Measurements from ENCODE around the gene RCN1.
"Not testable (repeated sequence)": the region's sequence is repeated elsewhere in the genome, so short reads cannot be mapped to it uniquely, and the experiment has no call there.

RCN1 gene

GRCh38 chr11:32090545-32091370, at the start of gene RCN1:
RCN1 (plus strand) TSS chr11:32091074; CDS start chr11:32091197, 123 bp downstream.
- DNase-seq (ENCODE audit: low spot score), result peak; percentile 34

GRCh38 chr11:32043737-32044136, 47.1 kb upstream of the RCN1 start:
- DNase-seq (ENCODE audit: low spot score), result no peak

GRCh38 chr11:32044158-32044863, 46.6 kb upstream of the RCN1 start:
- no peak for DNase-seq (ENCODE audit: low spot score)

GRCh38 chr11:32045456-32045855, 45.4 kb upstream of the RCN1 start:
- DNase-seq (ENCODE audit: low spot score), result no peak

GRCh38 chr11:32050264-32050663, 40.6 kb upstream of the RCN1 start:
- DNase-seq (ENCODE audit: low spot score), result no peak

GRCh38 chr11:32052215-32052614, 38.7 kb upstream of the RCN1 start:
- peak; percentile 45 for DNase-seq (ENCODE audit: low spot score)

- no peak for DNase-seq (ENCODE audit: low spot score)
Measured at GRCh38 chr11:32053151-32053888, 37.6 kb upstream of the RCN1 start.

- DNase-seq (ENCODE audit: low spot score), result no peak
Measured at GRCh38 chr11:32055861-32056260, 35.0 kb upstream of the RCN1 start.

GRCh38 chr11:32056438-32056837, 34.4 kb upstream of the RCN1 start:
- no peak for DNase-seq (ENCODE audit: low spot score)

- no peak for DNase-seq (ENCODE audit: low spot score)
Measured at GRCh38 chr11:32059686-32060462, 31.0 kb upstream of the RCN1 start.

- DNase-seq (ENCODE audit: low spot score), result peak; percentile 50
Measured at GRCh38 chr11:32062540-32062939, 28.3 kb upstream of the RCN1 start.

GRCh38 chr11:32063031-32063430, 27.8 kb upstream of the RCN1 start:
- not testable (repeated sequence) for DNase-seq (ENCODE audit: low spot score)

GRCh38 chr11:32065865-32066629, 24.8 kb upstream of the RCN1 start:
- DNase-seq (ENCODE audit: low spot score), result no peak

GRCh38 chr11:32068134-32068870, 22.6 kb upstream of the RCN1 start:
- DNase-seq (ENCODE audit: low spot score), result no peak

GRCh38 chr11:32069361-32070058, 21.4 kb upstream of the RCN1 start:
- no peak for DNase-seq (ENCODE audit: low spot score)

GRCh38 chr11:32070692-32071091, 20.2 kb upstream of the RCN1 start:
- no peak for DNase-seq (ENCODE audit: low spot score)

- DNase-seq (ENCODE audit: low spot score), result no peak
Measured at GRCh38 chr11:32071811-32072210, 19.1 kb upstream of the RCN1 start.

GRCh38 chr11:32072872-32073643, 17.8 kb upstream of the RCN1 start:
- peak; percentile 47 for DNase-seq (ENCODE audit: low spot score)

GRCh38 chr11:32073644-32074026, 17.2 kb upstream of the RCN1 start:
- no peak for DNase-seq (ENCODE audit: low spot score)

All from putamen (tissue), 1 donor.